HG03520 (cell line): ENCODE data around the gene GPC6.

Experiments used
- ATAC-seq: cut with Tn5 transposase; IDR thresholded peaks from one replicate; pipeline ENCODE4 v1.9.1; 2021; ENCODE audit warnings: mild to moderate bottlenecking, moderate library complexity; ENCODE audit not compliant: unreplicated experiment

GPC6 gene

DNA sequence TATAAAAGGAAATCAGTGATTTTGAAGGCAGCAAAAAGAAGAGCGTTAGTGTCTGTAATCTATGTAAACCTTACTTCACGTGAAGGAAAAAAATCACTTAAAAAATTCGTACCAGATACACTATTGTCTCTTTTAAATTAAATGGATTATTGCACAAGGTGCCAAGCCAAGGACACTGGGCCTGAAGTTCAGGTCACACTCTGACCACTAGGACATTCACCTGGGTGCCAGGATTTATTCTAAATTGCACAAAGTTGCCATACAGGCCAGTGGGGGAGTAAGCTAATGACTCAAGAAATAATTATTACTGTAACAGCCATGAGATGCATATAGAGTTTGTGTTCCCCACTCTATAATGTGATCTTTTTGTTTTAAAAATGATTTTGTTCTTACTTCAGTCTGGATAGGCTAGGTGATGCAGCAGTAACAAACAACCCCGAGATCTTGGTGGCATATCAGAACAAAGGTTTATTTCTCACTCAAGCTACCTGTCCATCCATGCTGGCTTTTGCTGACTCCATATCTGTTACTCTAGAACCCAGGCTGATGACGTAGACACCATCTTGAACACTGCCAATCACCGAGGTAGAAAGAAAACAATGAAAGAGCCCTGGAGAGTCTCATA lies 1000.8 kb downstream of the GPC6 start:
- ATAC-seq: no peak

DNA sequence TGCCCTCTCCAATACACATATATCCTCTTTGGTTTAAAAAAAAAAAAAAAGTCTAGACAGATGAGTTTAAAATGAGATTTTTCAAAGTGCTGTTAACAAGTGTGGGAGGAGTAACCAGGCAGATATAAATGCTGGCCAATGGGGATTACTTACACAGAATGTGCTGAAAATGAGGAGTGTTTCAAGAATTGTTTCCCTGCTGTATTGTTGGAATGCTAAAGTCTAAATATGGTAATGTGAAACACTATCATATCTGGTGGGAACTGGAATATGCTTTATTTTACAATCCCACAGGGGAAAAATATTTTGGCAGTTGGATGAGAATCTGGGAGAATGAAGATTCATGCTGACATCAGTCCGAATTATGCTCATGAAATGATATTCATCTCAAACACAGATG lies 1002.2 kb downstream of the GPC6 start:
- ATAC-seq: no peak

DNA sequence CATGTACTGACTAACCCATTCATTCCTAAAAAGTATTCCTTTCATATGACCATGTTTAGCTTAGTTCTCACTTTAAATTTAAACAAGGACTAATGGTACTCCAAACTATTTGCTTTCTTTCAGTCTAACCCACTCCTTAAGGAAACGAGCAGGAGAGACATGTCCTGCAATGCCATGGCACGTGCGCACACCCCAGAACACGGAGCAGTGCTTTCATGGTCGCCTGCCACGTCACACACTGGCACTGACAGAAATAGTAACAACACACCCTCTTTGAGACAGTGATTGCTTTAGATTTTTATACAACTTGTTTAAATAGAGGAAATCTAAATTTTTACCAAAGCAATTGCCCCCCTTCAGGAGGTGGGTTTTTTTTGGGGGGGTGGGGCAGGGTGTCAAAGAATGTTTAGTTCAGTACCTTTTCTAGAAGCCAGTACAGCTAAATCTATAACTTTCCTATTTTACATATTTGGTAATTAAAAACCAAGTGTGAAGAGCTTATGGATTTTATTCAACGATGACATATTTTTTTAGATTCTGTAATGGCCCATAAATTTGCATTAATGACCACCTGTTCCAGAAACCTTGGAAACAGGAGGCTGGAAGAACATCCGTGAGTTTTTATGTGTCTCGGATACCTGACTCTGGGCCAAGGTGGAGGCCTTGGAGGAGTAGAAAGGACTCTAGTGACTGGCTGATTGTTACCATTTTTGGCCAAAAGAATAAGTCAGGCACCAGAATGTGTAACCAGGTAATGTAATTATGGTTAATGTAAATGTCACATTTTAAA lies 1005.7 kb downstream of the GPC6 start:
- ATAC-seq: no peak

DNA sequence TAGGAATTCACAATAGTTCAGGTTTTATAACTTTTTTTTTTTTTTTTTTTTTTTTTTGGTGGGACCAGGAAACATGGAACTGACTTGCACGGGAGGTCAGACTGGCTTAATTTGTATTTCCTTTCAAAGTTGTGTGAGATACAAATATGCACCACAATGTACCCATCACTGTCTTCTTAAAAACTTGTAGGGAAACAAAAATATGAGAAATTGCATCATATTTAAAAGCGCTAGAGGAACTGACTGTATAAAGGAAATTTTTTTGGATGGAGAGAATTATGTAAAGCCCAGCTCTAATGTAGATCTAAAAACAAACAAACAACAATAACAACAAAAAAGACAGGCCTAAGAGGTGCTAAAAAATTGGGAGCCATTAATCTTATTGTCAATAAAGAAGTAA lies 1006.3 kb downstream of the GPC6 start:
- no peak for ATAC-seq

DNA sequence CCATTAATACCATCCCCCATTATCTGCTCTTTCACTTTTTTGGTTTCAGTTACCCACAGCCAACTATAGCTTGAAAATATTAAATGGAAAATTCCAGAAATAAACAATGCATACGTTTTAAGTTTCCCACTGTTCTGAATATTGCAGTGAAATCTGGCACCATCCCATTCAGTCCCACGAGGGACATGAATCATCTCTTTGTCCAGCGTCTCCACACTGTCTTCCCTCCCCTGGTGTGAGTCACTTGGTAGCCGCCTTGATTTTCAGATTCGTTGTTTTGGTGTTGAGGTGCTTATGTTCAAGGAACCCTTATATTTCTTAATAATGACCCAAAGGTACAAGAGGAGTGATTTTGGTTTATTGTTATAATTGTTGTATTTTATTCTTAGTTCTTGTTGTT lies 1006.8 kb downstream of the GPC6 start:
- ATAC-seq: no peak

DNA sequence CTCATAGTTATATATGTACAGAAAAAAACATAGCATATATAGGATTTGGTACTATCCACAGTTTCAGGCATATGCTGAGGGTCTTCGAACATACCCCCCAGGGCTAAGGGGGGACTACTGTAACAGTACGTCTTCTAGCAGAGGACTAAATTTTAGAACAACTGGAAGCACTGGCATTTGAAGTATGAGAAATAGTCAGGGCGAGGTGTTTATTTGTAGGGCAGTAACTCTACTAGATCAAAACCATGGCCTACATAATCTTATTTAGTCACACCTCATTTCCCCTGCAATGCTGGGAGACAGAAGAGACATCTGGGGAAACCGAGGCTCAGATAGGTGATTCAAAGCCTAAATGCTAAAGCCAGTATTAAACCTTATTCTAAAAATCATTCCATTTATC lies 1007.2 kb downstream of the GPC6 start:
- ATAC-seq: no peak

DNA sequence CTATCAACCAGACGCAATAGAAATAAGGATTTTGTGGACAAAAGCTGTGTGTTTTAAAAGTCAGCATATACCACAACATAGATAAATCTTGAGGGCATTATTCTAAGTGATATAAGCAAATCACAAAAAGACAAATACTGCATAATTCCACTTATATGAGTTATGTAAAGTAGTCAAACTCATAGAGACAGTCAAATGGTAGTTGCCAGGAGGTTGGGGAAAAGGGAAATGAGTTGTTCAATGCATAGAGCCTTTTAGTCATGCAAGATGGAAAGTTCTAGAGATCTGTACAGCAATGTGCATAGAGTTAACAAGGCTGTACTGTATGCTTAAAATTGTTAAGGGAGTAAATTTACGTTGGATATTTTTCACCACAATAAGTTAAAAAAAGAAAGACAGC lies 1008.1 kb downstream of the GPC6 start:
- ATAC-seq: no peak

DNA sequence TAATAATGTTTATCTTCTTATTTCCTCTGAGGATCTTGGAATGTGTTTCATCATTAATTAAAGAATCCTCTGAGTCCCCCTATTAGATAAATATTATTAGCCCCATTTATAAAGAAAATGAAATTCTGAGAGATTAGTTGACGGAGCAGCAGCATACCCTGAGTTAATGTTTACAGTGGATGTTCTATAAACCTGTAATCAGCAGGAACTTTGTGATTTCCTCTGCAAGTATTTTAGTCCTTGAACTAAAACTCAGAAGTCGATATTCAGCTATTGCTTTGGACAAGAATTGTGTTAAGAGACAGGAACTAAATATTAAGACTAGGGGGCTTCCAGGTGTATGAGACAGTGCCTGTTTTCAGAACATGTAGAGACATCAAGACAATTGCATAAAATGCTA lies 1009.5 kb downstream of the GPC6 start:
- ATAC-seq: no peak

DNA sequence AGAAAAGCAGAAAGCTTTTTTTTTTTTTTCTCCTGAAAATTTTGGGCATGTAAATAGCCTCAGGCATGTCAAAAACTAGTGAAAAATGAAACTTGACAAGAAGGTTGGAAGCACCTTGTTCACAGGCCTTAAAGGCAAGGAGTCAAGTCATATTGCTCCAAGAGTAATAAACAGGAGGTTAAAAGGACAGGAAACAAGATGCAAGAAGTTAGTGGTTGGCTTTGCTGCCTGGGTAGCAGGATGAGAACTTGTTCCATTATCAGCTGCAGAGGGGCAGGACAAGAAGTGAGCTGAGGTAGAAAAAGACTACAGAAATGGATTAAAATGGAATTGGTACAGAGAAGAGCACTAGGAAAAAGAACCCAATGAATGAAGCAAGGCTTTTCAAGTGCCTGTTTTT lies 1010.3 kb downstream of the GPC6 start:
- ATAC-seq: no peak

DNA sequence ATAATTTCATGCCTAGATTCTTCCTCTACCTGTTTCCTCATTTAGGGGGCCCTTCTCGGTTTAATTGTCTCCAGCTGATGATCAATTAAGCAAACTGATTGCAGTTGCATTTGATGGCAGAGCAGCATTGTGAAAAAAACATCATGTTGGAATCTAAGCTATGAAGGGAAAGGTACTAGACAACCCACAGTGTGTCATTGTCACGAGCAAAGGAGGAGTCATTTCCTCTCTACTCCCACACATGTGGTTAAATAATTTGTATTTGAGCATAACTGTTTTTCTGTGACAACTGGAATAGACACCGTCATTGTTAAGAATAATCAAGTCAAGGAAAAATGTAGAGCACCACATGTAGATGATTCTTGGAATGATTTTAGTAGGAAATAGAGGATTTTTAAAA lies 1012.5 kb downstream of the GPC6 start:
- ATAC-seq: no peak

DNA sequence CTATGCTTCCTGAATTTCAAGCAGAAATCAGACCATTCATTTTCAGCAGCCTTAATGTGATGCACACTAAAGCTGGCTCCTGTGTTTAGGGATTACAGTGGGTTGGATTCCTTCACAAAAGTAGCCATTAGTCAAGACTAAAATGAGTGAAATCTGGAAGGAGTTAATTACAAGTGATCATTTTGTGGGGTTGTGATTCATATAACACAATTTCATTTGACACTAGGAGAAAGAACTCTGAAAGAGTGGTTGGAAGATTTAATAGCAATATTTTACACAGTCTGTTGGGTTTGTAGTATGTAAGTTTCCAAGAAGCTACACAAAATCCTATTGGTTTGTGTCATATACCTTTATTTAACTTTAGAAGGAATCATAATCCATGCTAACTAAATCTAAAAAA lies 1015.9 kb downstream of the GPC6 start:
- ATAC-seq: no peak

DNA sequence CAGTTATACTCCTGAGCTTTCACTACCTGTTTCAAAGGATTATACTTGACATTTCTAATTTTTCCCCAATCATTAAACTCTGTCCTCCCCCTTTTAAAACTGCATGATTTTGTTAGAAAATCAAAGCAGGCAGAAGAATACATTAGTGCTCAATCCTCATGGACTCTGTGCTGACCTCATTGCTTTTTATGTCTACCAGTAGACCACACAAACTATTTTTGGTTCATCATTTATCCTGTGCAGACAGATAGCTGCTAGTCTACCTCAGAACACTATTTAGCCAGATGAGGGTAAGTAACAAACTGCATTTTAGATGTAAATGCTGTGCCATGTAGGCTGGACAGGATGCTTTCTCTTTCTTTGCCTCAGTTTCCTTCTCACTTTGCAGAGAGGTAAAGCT lies 1016.9 kb downstream of the GPC6 start:
- no peak for ATAC-seq

DNA sequence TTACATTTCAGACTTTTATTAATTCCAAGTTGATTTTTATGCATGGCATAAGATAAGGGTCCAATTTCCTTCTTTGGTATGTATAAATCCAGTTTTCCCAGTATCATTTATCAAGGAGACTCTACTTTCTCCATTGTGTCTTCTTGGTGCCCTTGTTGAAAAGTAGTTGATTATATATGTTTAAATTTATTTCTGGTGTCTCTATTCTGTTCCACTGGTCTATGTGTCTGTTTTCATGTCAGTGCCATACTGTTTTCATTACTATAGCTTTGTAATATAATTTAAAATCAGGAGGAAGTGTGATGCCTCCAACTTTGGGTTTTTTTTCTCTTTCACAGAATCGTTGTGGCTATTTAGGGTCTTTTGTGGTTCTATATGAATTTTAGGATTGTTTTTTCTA lies 1019.9 kb downstream of the GPC6 start:
- ATAC-seq: no peak

DNA sequence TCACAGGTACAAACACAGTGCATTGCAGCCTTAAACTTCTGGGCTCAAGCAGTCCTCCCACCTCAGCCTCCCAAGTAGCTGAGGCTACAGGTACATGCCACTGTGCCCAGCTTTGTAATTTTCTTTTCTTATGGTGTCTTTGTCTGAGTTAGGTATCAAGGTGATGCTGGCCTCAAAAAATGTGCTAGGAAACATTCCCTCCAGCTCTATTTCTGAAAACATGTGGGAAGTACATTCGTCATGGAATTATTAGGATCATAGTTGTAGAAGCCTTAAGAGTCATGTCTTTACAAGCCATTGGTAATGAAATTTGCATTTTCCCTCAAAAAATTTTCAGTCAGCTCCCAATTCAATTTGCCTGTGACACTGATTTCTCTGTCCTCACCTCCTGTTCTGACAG lies 1021.3 kb downstream of the GPC6 start:
- no peak for ATAC-seq

DNA sequence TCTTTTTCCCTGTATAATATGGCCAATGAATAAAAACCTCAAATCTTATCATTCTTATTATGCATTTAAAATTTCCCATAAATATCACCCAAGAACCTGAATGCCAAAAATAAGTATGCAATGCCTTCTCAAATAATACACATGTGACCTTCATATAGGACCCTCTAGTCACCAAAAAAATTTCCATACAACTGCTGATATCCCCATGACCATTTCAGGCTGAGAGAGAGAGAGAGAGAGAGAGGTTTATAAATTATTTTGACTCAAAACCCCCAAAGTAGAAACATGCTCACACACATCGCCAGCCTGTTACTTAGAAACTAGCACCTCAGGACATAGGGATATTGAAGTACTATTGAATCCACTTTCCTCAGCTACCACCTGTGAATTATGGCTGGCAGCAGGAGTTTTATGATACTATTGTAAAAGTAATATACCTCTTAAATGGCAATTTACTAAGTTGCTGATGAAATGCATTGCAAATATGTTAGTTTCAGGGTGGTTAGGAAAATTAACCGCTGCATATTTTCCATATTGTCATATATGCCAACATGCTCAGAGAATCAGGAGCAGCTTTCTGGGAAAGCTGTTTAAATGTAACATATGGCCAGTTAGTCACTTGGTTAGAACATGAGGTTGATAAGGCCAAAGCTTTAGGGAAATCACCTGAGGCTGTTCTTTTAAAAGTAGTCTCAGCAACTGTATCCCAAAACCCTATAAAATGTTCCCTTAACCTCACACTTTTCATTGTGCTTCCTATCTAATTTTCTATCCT lies 1022.0 kb downstream of the GPC6 start:
- no peak for ATAC-seq

DNA sequence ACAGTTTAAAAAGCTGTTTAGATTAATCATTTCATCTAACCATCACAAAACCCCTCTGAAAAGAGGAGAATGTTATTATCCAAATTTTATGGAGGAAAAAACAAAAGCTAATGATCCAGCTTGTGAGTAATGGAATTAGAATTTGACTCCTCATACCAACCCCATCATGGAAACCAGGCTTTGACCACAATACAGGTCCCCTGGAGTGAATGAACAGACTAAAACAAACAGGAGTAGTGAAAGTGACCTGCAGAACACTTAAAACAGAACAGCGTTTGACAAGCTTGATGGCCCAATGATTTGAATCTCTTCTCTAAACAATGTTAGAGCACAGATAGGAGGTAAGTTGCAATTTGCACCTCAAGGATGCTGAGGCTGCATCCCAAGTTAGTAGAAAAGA lies 1022.9 kb downstream of the GPC6 start:
- ATAC-seq: no peak

DNA sequence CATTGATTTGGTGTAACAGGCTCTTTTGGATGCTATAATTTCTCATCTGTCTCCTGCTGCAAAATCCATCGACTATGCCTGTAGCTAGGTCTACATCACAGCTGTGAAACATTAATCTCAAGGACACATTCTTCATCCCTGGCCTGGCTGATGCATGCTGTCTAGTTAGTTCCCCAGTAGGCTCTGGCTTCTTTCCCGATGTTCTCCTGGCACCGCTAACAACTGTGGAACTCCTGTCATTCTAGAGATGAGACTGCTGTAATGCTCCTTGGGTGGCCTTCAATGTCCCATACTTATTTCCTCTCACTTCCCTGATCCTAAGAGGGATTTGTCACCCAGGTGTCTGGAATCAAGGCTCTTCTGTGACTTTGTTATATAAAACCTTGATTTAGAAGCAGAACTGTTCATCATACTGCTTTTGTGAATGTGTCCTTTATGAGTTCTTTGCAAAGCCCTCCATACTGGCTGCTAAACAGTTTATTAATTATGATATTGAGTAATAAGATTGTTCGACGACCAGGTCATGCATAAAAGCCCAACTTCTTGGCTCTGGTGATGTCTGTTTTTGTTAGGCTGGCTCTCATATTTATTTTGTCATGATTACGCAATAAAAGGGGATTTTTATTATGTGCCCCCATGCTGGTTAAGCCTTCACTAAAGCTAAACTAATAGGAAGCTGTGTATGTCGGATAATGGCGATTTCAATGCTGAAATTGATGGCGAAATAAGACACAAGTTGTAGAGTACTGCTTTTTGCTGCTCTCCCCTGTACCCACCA lies 1025.4 kb downstream of the GPC6 start:
- no peak for ATAC-seq

DNA sequence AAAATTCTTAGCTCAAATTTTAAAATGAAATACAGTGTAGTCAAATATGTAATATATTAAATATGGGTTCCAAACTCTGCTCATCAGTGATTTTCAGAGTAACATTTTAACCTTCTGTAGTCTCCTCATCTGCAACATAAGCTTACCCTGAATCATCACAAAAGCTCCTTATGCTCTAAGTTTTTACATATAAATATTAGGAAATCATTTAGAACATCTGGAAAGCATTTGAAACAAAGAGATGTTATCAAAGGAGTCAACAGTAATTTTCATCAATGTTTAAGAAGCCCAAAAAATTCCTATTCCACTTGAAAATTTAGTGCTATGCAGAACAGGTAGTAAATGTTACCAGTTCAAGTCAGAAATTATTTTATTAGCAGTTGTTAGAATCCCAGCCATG lies 1028.1 kb downstream of the GPC6 start:
- ATAC-seq: no peak

DNA sequence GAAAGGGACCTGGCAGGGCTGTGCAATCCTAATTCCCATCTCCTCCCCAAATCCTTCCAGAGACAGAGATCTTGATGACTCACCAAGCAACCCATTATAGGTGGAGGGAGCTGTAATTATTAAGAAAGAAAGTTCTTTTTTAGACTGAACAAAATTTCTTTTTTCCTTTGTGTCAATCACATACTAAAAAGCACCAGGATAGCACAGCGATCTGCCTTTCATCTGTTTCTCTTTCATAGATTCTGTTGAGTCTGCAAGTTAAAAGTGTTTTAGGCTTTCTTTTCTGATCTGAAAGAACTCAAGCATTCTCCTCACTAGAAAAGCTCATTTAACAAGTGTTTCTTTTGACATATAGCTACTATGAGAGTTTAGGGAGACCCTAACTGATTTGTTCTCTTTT lies 1030.1 kb downstream of the GPC6 start:
- no peak for ATAC-seq

DNA sequence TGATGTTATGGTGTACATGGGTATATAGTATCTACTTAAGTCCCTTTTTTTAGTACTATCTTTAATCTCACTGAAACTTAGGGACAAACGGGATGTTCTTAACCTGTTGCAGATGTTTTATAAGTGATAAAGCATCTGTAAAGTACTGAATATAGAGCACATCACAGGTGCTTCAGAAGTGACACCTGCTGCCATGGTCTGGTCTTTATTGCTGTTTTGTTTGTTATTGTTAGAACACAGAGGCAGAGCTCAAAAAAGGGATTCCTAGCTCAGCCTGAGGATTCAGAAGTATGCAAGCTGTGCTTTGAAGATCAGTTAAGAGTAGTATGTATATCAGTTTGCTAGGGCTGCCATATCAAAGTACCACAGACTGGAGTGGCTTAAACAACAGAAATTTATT lies 1033.4 kb downstream of the GPC6 start:
- no peak for ATAC-seq

DNA sequence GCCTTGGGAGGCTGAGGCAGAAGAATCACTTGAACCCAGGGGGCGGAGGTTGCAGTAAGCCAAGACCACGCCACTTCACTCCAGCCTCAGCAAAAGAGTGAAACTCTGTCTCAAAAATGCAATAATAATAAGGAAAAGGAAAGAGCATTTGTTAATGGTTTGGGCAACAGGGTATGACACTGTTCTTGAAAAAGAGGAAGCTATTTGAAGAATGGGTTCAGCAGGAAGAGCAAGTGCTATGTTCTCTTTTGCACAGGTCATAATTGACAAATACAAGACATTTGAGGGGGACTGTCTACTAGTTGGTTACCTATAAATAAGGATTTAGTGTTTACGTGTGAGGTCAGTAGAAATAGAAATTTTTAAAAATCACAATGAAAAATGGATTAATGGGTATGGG lies 1034.6 kb downstream of the GPC6 start:
- ATAC-seq: no peak
